GM19193 (cell line): Measurements from ENCODE around the gene NAGPA.

Source experiments
- POLR2A ChIP-seq: IDR thresholded peaks from 4 replicates; pipeline ENCODE4 v1.6.1; 2011; ENCODE audit not compliant: insufficient read depth, insufficient read length; ENCODE audit errors: extremely low read depth

NAGPA gene

DNA sequence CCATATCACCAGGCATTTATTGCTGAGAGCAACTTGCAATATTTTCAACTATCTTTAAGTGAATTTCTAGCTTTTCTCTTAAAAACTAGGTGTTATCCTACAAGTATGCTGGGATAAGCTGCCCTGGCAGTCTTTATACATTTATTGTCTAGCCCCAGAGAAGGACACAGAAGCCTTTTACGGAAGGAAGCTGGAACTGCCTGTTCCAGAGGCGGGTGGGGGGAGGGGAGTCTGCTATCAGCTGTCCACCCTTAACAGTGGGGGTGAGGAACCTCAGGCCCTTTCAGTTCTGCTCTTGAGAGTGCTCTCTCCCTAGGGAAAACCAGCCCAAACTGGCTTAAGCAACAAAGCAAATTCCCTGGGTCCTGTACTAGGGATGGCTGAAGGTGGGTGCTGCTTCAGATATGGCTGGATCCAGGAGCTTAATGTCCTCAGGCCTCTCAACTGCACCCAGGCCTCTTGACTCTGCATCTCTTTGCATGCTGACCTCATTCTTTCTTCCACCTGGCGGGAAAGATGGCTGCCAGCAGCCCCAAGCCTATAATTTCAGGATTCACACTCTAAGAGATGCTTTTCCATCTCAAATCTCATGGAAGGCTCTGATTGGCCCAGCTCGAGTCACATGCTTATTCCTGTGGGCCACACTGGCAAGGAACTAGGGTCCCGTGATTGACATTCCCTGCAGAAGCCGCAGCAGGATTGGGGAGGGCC is 16.6 kb downstream of the NAGPA start:
- no peak for TF ChIP-seq POLR2A

DNA sequence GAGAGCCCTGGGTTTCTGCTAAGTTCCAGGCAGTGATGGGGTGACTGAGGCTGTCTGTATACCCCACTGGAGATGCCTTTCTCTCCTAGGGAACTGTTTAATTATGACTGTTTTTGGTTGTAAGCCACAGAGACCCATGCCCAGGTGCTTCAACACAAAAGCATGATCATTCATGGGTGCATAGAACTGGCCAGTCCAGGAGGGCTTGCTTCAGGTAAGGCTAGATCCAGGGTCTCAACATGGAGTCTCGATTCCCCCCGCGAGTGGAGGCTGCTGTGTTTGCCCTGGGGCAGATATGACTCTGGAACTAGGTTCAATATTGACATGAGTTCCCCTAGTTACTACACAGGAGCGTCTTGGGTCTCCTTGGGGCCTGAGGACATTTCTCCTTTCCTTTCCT is 17.8 kb downstream of the NAGPA start:
- no peak for TF ChIP-seq POLR2A

DNA sequence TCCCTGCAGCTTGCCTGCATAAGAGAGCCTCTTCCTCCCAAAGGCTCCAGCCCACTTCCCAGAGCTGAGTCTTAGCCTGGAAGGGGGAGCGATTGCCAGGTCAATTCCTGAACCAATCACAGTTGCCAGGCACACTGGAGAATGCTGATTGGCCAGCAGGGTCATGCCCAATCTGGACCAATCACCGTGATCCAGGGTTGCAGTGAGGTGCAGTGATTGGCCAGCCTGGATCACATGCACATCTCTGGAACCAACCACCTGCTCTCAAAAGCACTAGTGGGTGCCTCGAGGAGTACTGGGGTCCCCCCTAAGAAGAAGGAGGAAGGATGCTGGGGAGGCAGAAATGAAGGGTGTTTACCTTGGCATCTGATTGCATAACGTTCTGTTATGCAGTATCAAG is 18.4 kb downstream of the NAGPA start:
- TF ChIP-seq POLR2A: no peak

DNA sequence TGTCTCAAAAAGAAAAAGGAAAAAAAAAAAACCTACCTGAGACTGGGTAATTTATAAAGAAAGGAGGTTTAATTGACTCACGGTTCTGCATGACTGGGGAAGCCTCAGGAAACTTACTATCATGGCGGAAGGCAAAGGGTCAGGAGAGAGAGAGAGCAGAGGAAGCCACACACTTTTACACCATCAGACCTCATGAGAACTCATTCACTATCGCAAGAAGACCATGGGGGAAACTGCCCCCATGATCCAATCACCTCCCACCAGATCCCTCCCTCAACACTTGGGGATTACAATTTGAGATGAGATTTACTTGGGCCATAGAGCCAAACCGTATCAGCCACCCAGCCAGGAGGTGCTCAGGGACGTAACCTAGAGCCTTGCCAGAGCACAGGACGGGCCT is 20.8 kb downstream of the NAGPA start:
- no peak for TF ChIP-seq POLR2A

DNA sequence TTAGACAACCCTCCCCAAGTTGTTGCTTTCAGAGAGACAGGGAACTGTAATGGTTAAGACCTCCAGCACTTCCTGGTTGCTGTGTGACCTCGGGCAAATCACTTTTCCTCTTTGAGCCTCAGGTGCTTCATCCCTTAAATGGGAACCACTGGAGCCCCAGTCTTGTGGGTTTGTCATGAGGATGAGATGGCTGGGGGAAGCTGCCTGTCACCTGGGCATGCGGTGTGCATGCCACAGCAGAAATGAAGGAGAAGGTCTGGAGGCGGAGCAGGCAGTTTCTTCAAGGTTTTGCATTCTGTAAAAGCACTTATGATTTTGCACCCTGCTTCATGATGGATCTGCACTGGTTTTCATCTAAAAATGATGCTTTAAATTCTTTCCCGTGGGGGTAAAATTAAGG is 22.1 kb downstream of the NAGPA start:
- TF ChIP-seq POLR2A: no peak

DNA sequence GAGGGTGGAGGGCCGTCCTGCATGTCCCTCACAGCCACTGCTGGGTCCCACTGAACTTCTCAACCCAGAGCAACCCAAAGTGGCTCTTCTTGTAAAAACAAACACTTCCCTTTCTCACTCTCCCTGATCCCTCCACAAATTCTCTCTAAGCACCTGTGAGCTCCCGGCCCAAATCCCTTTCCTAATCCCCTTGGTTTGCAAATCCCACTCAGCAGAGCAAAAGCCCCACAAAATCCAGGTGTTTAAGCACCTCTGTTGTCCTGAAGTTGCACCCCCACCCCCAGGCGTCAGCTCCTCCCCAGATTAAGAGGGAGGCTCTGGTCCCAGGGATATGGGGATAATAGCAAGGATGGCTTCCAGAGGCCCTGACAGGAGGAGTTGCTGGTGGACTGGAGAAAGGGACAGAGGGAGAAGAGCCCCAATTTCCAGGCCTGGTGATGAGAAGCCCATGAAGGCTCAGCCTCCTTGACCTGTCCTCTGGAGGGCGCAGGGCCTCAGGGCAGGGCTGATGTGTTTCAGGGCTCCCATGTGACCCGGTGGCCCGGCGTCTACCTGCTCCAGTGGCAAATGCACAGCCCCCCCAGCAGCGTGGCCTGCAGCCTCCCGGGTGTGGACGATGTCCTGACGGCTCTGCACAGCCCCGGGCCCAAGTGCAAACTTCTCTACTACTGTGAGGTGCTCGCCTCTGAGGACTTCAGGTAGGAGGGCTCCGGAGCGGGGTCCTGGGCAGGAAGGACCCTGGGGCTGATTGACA is 23.0 kb downstream of the NAGPA start:
- no peak for TF ChIP-seq POLR2A

DNA sequence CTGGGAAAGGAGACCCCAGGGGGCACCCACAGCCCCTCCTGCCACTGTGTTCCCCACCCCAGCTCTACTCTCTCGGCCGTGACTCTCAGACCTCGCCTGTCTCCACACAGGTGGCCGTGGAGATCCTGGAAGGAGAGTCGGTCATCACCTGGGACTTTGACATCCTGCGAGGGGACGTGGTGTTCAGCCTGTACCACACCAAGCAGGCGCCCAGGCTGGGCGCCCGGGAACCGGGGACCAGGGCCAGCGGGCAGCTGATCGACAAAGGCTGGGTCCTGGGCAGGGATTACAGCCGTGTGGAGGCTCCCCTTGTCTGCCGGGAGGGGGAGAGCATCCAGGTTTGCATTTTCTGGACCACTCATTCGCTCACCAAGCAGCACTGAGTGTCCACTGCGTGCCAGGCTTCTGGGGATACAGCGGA is 25.4 kb downstream of the NAGPA start:
- TF ChIP-seq POLR2A: no peak

DNA sequence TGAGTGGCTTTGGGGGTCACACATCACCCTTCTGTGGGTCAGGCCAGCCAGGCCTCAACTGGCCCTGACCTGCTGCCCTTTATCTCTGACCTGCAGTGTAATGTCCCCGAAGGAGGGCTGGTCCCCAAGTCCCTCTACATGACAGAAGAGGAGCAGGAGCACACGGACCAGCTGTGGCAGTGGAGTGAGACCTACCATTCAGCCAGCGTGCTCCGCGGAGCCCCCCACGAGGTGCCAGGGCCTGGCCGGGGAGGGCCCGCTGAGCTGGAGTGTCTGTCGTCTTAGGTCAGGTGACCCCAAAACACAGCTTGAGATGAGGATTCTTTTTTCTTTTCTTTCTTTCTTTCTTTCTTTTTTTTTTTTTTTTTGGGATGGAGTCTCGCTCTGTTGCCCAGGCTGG is 26.5 kb downstream of the NAGPA start:
- TF ChIP-seq POLR2A: no peak

DNA sequence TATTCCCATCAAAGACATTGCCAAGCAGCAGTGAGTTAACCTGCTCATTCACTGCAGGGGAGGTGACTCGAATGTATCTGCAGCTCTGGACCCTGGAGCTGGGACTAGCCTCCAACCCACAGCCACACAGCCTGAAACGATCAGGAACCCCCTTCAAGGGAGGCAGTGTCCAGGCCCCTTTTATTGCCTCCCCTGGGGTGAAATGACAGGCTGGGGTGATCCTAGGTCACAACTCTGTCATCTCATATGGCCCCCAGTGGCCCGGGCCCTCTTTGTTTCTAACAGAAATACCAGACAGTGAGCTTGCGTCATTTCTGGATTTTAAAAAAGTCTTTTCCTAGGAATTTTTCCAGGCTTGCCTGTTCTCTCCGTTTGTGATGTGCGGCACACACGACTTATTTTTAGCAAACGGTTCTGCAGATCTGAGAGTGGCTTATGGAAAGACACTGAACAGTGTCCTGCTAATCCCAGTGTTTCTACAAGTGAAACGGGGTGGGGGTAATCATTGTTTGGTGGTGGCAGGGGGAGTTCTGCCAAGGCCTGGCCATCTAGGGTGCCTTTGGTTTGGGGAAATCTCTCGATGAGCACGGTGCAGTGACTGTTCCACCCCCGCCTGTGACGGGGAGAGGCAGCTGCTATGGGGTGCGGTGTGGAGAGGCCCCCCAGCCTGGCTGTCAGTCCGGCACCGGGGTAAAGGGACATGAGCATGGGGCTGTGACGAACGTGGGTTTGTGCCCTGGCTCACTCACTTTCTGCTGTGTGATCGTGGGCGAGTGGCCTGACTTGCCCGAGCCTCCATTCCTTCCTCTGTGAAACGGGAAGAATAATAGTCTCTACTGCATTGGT is 27.2 kb downstream of the NAGPA start:
- no peak for TF ChIP-seq POLR2A

DNA sequence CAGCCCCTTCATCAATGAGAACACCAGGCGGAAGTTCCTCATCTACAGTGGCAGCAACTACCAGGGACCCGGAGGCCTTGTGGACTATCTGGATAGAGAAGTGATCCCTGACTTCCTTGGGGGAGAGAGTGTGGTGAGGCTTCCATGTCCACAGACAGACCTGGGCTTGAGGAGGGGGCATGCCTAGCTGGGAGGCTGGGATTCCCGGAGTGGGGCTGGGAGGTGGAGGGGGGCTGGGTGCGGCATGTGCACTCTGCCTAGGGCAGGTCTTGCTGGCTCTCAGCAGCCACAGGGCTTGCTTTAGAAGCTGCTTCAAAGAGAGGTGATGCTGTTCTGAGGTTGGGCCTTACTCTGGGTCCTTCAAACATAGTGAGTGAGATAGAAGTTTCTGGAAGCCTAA is 27.8 kb downstream of the NAGPA start:
- TF ChIP-seq POLR2A: no peak

DNA sequence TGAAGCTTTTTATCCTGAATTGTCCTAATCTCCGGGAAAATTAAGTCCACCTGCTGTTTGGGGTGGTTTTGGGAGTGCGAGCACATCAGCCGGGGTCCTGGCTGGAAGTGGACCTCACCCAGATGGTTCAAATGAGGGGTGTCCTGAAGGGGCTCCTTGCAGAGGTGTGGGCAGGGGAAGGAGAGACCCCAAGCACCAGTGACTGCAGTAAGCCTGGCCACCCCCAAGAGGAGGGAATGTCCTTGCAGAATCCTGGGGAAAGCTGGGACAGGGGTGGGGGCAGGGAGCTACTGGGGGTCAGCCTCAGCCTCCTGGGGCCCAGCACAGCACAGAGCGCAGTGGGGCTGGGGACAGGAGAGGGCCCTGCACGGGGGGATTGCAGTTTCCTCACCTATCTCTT is 29.4 kb downstream of the NAGPA start:
- TF ChIP-seq POLR2A: no peak

DNA sequence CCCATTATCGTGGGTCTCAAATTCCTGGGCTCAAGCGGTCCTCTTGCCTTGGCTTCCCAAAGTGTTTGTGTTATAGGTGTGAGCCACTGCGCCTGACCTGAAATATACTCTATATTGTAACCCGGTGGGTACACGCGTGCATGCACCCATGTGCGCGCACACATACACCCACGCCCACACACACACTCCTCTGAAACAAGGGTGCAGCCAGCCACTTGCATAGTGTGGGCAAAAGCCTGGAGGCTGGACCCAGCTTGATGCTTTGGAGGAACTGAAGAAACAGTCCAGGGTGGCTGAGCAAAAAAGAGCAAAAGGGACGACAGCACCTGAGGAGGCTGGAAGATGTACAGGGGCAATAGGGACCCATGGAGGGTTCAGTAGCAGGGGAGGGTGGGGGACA is 29.9 kb downstream of the NAGPA start:
- TF ChIP-seq POLR2A: no peak

DNA sequence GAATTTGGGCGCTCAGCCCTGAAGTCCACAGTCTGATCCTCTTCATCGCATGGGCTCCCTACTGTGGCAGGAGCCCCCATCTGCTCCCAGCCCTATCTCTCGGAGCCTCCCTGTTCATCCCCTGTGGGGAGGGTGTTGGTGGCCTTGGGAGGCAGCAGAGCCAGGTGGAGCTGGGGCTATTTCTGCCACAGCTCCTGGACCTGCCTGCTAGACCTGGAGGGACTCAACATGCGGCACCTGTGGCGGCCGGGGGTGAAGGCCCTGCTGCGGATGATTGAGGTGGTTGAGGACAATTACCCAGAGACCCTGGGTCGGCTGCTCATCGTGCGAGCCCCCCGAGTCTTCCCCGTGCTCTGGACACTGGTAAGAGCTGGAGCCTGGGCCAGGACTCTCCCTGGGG is 30.5 kb downstream of the NAGPA start:
- TF ChIP-seq POLR2A: no peak

DNA sequence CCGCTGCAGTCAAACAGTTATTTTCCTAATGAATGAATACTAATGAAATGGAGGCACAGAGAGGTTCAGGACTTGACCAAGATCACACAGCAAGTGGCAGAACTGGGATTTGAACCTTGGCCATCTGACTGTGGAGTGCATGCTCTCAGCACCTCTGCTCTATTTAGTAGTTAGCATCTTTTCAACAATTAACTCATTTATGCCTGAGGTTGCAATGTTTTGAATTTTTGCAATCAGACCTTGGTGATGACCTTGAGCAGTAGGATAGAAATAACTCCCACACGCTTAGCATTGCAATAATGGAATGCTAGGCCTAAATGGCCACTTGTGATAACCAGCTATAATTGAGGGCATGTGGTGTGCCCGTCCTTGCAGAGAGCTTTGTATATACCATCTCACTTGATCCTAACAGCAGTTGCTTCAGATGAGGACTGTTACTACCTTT is 31.0 kb downstream of the NAGPA start:
- no peak for TF ChIP-seq POLR2A

DNA sequence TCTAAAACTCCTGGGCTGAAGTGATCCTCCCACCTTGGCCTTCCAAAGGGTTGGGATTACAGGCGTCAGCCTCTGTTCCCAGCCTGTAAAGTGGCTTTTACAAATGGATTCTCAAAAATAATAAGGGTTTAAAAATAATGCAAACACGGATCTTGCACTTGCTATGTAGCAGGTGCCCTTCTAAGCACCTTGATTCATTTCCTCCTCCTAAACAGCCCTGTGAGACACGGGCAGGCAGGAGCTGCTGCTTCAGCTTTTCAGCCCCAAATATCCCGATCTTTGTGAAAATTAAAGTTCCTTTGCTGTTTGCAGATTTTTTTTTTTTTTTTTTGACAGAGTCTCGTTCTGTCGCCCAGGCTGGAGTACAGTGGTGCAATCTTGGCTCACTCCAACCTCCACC is 31.7 kb downstream of the NAGPA start:
- TF ChIP-seq POLR2A: no peak
